Measurements from ENCODE around the gene FBLN2. TPM values are rescaled to one million over a fixed set of nuclear protein-coding genes. Genes with fewer than 3 reads are reported as not detected.
"Not testable (repeated sequence)": the region's sequence is repeated elsewhere in the genome, so short reads cannot be mapped to it uniquely, and the experiment has no call there.

Gene FBLN2
- 33.5 TPM for total RNA-seq

- DNase-seq = peak; percentile 37
These were observed at the start of gene FBLN2 for GRCh38 chr3:13548696-13549622. FBLN2 (plus strand) TSS chr3:13549125; CDS start chr3:13570356, 21,231 bp downstream.

- DNase-seq = not testable (repeated sequence)
These were observed 49.7 kb upstream of the FBLN2 start for GRCh38 chr3:13499246-13499645.

- no peak for DNase-seq
These were observed 48.6 kb upstream of the FBLN2 start for GRCh38 chr3:13500133-13500885.

- DNase-seq = no peak
These were observed 47.9 kb upstream of the FBLN2 start for GRCh38 chr3:13501056-13501455.

DNA sequence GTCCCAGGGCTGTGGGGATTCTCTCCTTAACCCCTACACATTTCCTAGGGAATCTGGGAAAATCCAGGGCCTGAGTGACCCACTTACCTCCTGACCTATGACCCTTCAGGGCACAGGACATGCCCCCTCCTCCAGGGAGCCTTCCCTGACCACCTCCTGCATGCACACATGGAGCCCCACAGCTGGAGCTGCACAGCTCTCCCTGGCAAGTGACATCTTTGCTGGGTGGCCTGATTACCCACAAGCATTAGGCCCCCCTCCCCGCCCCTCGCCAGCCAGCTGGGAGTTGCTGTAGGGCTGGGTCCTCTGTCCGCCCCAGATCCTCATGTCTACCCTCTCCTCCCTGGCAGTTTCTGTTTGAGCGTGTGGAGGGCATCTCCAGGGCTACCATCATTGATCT, 47.4 kb upstream of the FBLN2 start:
- no peak for DNase-seq

DNA sequence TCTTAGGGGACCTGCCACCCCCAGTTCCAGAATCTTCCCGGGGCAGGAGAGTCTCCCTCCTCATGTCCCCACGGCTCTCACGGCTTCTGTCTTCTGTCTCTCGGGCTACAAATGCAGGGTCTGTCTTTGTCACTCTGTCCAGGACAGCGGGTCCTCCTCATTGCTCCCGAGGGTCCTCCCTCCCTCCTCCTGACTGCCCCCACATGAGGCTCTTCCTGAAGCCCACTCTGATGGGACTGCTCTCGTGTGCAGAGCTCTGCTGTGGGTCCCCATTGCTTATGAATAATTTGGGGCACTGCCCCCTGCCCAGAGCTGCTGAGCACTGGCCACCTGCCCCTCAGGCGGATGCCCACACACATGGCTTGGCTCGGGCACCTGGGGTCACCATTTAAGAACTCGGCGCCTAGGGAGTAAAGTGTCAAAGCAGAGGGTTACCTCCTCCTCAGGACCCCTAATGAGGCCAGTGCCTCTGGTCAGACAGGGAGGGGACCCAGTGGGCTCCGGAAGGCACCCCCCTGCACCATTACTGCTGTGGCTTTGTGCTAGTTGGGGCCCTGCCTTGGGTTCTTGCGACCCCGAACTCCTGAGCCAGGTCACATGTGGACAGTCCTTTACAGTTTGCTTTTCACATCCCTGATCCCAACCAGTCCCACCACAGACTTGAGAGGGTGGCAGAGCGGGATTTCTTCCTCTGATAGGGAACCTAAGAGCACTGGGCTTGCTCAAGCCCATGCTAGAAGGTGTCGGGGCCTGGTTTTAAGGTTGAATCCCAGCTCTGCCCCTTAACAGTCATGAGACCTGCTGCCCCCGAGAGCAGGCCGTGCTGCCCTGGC, 46.8 kb upstream of the FBLN2 start:
- DNase-seq = no peak

DNA sequence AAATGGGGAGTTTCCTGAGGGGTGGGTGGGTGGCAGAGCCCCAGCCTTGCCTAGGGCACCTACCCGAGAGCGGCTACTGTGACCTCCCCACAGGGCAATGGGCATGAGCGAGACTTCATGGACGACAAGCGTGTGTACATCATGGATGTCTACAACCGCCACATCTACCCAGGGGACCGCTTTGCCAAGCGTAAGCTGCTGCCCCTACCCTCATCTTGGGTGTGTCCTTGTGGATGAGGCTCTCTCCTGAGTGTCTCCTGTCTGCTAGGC, 46.2 kb upstream of the FBLN2 start:
- no peak for DNase-seq

- DNase-seq = no peak
These were observed 44.6 kb upstream of the FBLN2 start for GRCh38 chr3:13504161-13504831.

GRCh38 chr3:13505147-13506130, 43.5 kb upstream of the FBLN2 start:
- no peak for DNase-seq

DNA sequence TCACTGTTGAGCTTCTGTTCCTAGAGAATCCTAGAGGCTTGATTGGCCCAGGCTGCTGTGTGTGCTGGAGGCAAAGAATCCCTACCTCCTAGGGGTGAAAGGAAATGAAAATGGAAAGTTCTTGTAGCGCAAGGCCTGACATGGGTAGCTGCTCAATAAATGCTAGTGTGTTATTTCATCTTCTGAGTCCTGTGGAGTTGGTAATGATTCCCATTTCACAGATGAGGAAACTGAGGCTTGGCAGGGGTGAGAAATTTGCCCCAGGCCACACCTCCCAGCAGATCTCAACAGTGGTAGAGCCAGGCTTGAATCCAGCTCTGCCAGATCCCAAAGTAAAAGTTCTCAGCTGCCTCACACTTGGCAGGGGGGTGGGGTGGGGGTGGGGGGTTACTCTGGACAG, 42.7 kb upstream of the FBLN2 start:
- DNase-seq = no peak

DNA sequence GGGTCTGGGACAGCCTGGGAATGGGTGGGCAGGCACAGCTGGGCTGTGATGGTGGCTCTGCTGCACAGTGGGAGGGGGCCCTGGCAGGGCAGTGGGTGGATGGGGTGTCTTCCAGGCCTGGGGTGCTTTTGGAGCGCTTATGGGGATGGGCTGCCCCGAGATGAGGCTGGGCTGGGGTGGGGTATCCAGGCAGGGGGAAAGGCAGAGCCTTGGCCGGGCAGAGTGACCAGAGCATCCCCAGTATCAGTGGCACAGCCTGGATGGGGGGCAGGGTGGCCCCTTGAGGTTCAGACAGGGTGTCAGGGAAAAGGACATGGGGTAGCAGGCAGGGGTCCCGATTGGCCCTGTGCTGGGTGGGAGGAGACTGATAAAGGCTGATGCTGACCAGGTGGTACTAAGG, 42.2 kb upstream of the FBLN2 start:
- DNase-seq = no peak

DNA sequence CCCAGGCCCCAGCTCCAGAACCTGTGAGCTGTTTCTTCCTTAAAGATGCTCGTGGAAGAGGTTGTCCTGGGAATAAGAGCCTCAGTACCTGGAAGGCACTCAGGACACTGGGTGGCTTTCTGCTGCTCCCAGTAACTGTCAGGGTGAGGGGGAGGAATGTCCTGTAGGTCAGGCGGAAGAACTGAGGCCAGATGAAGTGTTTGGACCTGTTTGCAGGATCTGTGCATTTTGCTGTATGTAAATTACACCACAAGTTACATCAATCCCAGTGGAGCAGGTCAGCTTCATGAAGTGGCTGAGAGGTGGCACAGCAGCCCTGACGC, 41.7 kb upstream of the FBLN2 start:
- no peak for DNase-seq

DNA sequence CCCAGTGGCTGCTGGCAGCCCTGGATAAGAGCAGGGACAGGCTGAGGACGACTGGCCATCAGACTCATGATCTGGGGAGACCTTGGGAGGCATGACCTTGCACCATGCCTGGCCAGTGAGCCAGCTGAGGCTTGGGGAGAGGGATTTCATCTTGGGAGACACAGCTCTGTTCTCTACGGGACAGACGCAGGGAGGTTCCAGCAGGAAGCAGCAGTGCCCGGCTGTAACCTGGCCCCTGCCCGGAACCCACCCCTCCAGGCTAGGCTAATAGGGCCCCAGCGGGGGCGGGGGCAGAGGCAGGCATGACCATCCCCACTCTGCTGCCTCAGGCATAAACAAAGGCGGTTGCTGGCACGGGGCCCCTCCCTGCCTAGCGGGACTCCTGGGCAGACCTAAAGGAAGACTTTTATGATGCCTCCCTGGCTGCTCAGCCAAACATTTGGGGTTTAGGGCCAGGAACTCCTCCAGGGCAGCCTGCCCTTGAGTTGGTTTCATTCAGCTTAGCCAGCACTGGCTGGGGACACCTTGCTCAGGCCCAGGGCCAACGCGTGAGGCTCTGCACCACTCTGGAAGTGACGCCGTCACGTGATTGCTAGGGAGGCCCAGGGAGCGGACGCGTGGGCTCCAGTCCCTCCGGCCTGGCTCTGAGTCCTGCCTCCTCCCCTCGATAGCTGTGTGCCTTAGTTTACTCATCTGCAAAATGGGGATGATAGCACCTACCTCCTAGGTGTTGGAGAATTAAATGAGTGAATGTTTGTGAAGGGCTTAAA, 41.2 kb upstream of the FBLN2 start:
- DNase-seq = no peak

GRCh38 chr3:13508496-13508895, 40.4 kb upstream of the FBLN2 start:
- DNase-seq = no peak

DNA sequence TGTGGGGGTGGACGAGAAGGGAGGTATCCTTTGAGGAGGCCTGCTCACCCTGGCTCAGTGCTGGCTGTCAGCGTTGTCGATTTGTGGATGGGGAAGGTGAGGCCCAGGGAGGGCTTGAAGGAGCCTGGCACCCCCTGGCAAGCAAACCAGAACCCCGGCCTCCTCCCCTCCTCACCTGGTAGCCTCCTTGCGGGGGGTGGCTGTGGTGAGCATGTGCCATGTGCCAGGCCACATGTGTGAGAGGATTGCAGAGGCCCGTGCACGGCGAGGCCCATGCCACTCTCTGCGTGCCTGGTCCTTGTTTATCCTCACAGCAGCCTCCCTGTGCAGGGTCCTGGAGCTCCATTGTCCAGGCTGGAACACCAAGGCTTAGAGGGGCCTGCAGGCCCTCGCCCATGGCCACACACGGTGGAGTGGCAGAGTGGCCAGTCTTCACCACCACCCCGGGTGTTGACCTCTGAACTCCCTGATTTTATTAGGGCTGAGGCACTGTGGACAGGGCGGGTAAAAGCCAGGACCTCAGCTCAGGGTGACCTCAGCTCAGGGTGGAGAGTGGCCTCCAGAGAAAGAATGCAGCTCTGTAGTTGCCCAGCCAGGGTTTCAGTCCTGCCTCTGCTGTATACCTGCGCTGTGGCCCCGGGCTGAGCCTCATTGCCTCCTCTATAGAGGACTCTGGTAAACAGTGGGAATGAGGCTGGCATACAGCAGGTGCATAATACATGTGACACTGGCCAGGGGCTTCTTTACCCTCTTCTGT, 39.7 kb upstream of the FBLN2 start:
- DNase-seq = no peak

GRCh38 chr3:13509816-13510192, 39.1 kb upstream of the FBLN2 start:
- DNase-seq = no peak

DNA sequence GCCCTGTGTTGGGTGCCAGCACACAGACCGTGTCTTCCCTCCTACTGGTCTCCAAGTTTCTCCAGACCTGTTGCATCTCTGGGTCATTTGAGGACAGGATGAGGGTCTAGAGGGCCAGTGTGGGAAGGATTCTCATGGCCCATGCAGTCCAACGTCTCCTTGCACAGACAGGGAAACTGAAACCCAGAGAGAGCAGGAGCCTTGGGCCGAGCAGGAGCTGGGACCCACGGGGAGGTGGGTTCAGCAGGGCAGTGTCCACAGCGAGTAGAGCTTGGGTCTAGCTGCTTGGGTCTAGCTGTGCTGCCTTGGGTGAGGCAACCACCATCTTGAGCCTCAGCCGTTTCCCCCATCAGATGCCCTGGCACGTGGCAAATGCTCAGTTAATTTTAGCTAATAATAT, 36.5 kb upstream of the FBLN2 start:
- DNase-seq = no peak

DNA sequence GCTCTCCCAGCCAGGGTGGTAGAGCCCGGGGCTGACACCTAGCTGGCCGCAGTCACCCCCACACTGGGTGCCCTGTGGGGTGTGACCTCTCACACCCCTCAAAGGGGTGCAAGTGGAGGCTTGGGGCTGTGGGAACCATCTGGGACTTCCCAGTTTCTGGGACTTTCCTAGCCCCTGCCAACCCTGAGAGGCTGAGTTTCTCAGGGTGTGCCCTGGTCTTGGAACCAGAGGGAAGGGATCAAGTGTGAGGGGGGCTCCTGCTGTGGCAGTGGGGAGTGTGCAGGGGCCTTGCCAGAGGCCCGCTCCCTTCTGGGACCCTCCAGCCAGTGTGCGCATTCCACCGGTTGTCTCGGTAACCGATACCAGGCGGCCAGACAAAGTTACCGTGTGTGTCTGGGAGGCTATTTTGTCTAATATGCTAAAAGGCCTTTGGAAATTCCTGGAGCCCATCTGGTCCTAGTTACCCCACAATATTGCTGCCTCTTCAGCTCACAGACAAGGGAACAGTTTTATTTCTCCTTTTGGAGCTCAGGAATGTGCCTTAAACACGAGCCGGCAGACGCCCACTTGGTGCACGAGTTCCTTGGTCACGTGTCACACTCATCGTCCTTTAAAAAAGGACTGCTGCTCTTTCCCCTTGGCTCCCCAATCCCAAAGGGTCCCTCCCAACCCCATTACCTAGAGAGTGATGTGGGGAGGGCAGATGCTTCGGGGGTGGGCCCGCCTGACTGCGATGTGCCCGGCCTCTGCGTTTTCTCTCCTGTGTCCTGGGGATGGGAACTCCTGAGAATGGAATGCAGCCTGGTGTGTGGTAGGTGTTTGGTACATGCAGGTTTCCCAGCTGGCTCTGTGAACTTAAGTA, 35.6 kb upstream of the FBLN2 start:
- DNase-seq = peak; percentile 72
